A549 (cell line): ENCODE data around the gene HCN2. TPM values are rescaled to one million over a fixed set of nuclear protein-coding genes. Genes with fewer than 3 reads are reported as not detected.
A peak's percentile ranks its signal among the peaks of the same experiment; 100 is the strongest.

Experiments
- ATAC-seq, 2 experiments: fragments of 200-7000 bp in 1 of 2; fragments of >200 bp in 1 of 2; cut with Nextera tagmentation in 1 of 2; cut with Tn5 transposase in 1 of 2; 3 replicates each; pipeline versions ENCODE4 v1.8.0 to v1.9.1; 2018 to 2020; ENCODE audit warnings: mild to moderate bottlenecking in 1 of 2, moderate library complexity in 1 of 2
- CTCF ChIA-PET: fragments of 300-600 bp; sonication (Branson Sonifier 250); formaldehyde crosslinking; extraction: SDS; loops from one replicate; lab custom pipeline; 2021; ENCODE audit warnings: antibody characterized with exemption, inconsistent platforms; lab: Yijun Ruan, JAX
- POLR2A ChIA-PET: fragments of 350-600 bp; formaldehyde crosslinking; extraction: SDS; loops from one replicate; lab custom pipeline; 2021; ENCODE audit warnings: antibody characterized with exemption, inconsistent platforms; lab: Yijun Ruan, JAX
- DNase-seq, 2 experiments: peaks; one replicate each; pipeline versions ENCODE4 v3.0.0 to v3.0.0-alpha.2; 2011 to 2016; ENCODE audit warnings: low read depth in 1 of 2, low spot score in 1 of 2
- FAIRE-seq: peaks from 2 replicates; lab custom pipeline; 2011; peaks lifted over from hg19 to GRCh38; lab: Jason Lieb, UNC
- H3K27ac ChIP-seq, 2 experiments: fragments of >200 bp; sonication (Bioruptor Twin); formaldehyde crosslinking; 3 replicates each; pipeline ENCODE4 v1.5.1; 2016 to 2017
- H3K4me1 ChIP-seq: fragments of >200 bp; sonication (Bioruptor Twin); formaldehyde crosslinking; 3 replicates; pipeline ENCODE4 v1.6.1; 2016
- H3K4me2 ChIP-seq: fragments of >200 bp; sonication (Bioruptor Twin); formaldehyde crosslinking; 3 replicates; pipeline ENCODE4 v1.6.1; 2016
- H3K4me3 ChIP-seq: fragments of >200 bp; sonication (Bioruptor Twin); formaldehyde crosslinking; 3 replicates; pipeline ENCODE4 v1.5.1; 2016
- H3K9me3 ChIP-seq: fragments of >200 bp; sonication (Bioruptor Twin); formaldehyde crosslinking; 3 replicates; pipeline ENCODE4 v1.6.1; 2016
- BCL3 ChIP-seq: fragments of >200 bp; sonication (Bioruptor Twin); formaldehyde crosslinking; IDR thresholded peaks from 3 replicates; pipeline ENCODE4 v1.6.1; 2016
- CBX2 ChIP-seq: fragments of 200-600 bp; sonication (generic); IDR thresholded peaks from 2 replicates; pipeline ENCODE4 v1.6.1; 2016; ENCODE audit warnings: low read depth, mild to moderate bottlenecking, borderline replicate concordance
- CHD2 ChIP-seq: fragments of 150-350 bp; IDR thresholded peaks from 2 replicates; pipeline ENCODE4 v1.6.1; 2014; ENCODE audit warnings: low read length; ENCODE audit not compliant: partially characterized antibody
- CHD4 ChIP-seq: fragments of 200-600 bp; sonication (generic); IDR thresholded peaks from 2 replicates; pipeline ENCODE4 v1.6.1; 2016; ENCODE audit warnings: antibody characterized with exemption, mild to moderate bottlenecking, borderline replicate concordance
- FOSL2 ChIP-seq, 2 experiments: fragments of 450-650 bp in 1 of 2; fragments of >200 bp in 1 of 2; sonication (Bioruptor Twin) in 1 of 2; formaldehyde crosslinking; IDR thresholded peaks; 2 replicates each; pipeline versions ENCODE4 v1.5.0 to v1.6.1; 2016 to 2020; ENCODE audit warnings: mild to moderate bottlenecking in 1 of 2, moderate library complexity in 1 of 2
- FOXS1 ChIP-seq: fragments of 250-450 bp; sonication (Bioruptor Pico); IDR thresholded peaks from 2 replicates; pipeline ENCODE4 v1.5.0; 2020; ENCODE audit warnings: mild to moderate bottlenecking, moderate library complexity
- HEYL ChIP-seq: fragments of 250-450 bp; sonication (Bioruptor Pico); IDR thresholded peaks from 2 replicates; pipeline ENCODE4 v1.8.0; 2021; ENCODE audit warnings: mild to moderate bottlenecking, moderate library complexity
- HOXA7 ChIP-seq: fragments of 250-450 bp; sonication (Bioruptor Pico); IDR thresholded peaks from 2 replicates; pipeline ENCODE4 v1.5.0; 2020; ENCODE audit warnings: mild to moderate bottlenecking, moderate library complexity
- JUN ChIP-seq, 2 experiments: fragments of >200 bp; sonication (Bioruptor Twin); formaldehyde crosslinking; IDR thresholded peaks; 2 replicates in 1 of 2; 3 replicates in 1 of 2; pipeline ENCODE4 v1.6.1; 2016 to 2017
- MAZ ChIP-seq: fragments of 150-350 bp; IDR thresholded peaks from 2 replicates; pipeline ENCODE4 v1.6.1; 2014; ENCODE audit warnings: antibody characterized with exemption, low read depth, low read length, borderline replicate concordance
- MYC ChIP-seq: IDR thresholded peaks from 2 replicates; pipeline ENCODE4 v1.6.1; 2012; ENCODE audit warnings: mild to moderate bottlenecking, inconsistent platforms, low read length, improper control_type of control experiment, borderline replicate concordance
- NR3C1 ChIP-seq: fragments of >200 bp; sonication (Bioruptor Twin); formaldehyde crosslinking; IDR thresholded peaks from 3 replicates; pipeline ENCODE4 v1.6.1; 2017
- POLR2AphosphoS2 ChIP-seq: conservative IDR thresholded peaks from 2 replicates; pipeline ENCODE4 v1.6.1; 2012; ENCODE audit warnings: low read length, improper control_type of control experiment, inconsistent platforms
- RAD21 ChIP-seq, 2 experiments: fragments of >200 bp in 1 of 2; sonication (Bioruptor Twin) in 1 of 2; formaldehyde crosslinking in 1 of 2; IDR thresholded peaks in 1 of 2; conservative IDR thresholded peaks in 1 of 2; 2 replicates in 1 of 2; 3 replicates in 1 of 2; pipeline ENCODE4 v1.6.1; 2012 to 2018; ENCODE audit warnings: inconsistent platforms in 1 of 2
- RARB ChIP-seq: fragments of 250-450 bp; sonication (Bioruptor Pico); IDR thresholded peaks from 2 replicates; pipeline ENCODE4 v1.8.0; 2021; ENCODE audit warnings: mild to moderate bottlenecking, moderate library complexity
- RCOR1 ChIP-seq: fragments of 150-350 bp; IDR thresholded peaks from 2 replicates; pipeline ENCODE4 v1.6.1; 2014; ENCODE audit warnings: antibody characterized with exemption, low read length, low read depth
- RNF2 ChIP-seq: fragments of 200-600 bp; sonication (generic); IDR thresholded peaks from 2 replicates; pipeline ENCODE4 v1.6.1; 2016; ENCODE audit warnings: low read depth, mild to moderate bottlenecking, antibody characterized with exemption, moderate library complexity, borderline replicate concordance
- SMC3 ChIP-seq: fragments of >200 bp; sonication (Bioruptor Twin); formaldehyde crosslinking; IDR thresholded peaks from 3 replicates; pipeline ENCODE4 v1.6.1; 2018; ENCODE audit warnings: inconsistent platforms
- SREBF2 ChIP-seq: fragments of 450-650 bp; IDR thresholded peaks from 2 replicates; pipeline ENCODE4 v1.6.1; 2014; ENCODE audit warnings: mild to moderate bottlenecking, moderate library complexity
- TP53 ChIP-seq: fragments of 250-450 bp; sonication (Bioruptor Pico); IDR thresholded peaks from 2 replicates; pipeline ENCODE4 v1.5.0; 2021; ENCODE audit warnings: mild to moderate bottlenecking, moderate library complexity
- ZC3H11A ChIP-seq: fragments of 450-650 bp; IDR thresholded peaks from 2 replicates; pipeline ENCODE4 v1.6.1; 2014; ENCODE audit warnings: antibody characterized with exemption, mild to moderate bottlenecking
- ZFP36 ChIP-seq: fragments of 450-650 bp; IDR thresholded peaks from 2 replicates; pipeline ENCODE4 v1.6.1; 2014; ENCODE audit warnings: borderline replicate concordance; ENCODE audit not compliant: partially characterized antibody
- WGBS: methylation state at CpG from one replicate; pipeline ENCODE4 v1.1.6; 2017; ENCODE audit errors: missing lambda C conversion rate; 5-methylcytosine and 5-hydroxymethylcytosine counted together
- polyA plus RNA-seq, 4 experiments: library from polyadenylated mRNA; depleted of rRNA in 3 of 4; stranded (reverse); fragments of >200 nt; fragmentation: RNase III in 1 of 4; extraction: RNeasy Plus Mini Kit Qiagen cat#74134 plus additional on column Dnase treatment in 1 of 4; gene quantifications; 2 replicates in 3 of 4; 3 replicates in 1 of 4; pipeline ENCODE4 v1.2.3, GENCODE V29; 2011 to 2017
- TF ChIP-seq, protein P1 (sequence below): fragments of >200 bp; sonication (Bioruptor Twin); formaldehyde crosslinking; IDR thresholded peaks from 3 replicates; pipeline ENCODE4 v1.5.1; 2016
- TF ChIP-seq, protein P2 (sequence below): fragments of 250-450 bp; sonication (Bioruptor Pico); IDR thresholded peaks from 2 replicates; pipeline ENCODE4 v1.5.0; 2021; ENCODE audit warnings: mild to moderate bottlenecking, moderate library complexity, borderline replicate concordance
- TF ChIP-seq, protein P3 (sequence below): fragments of >200 bp; sonication (Bioruptor Twin); formaldehyde crosslinking; IDR thresholded peaks from 2 replicates; pipeline ENCODE4 v1.6.1; 2016

HCN2 gene
- polyA plus RNA-seq, 2 of the 4 experiments (the other 2 are of a cell fraction) = 2.7 to 23.2 TPM

DNA sequence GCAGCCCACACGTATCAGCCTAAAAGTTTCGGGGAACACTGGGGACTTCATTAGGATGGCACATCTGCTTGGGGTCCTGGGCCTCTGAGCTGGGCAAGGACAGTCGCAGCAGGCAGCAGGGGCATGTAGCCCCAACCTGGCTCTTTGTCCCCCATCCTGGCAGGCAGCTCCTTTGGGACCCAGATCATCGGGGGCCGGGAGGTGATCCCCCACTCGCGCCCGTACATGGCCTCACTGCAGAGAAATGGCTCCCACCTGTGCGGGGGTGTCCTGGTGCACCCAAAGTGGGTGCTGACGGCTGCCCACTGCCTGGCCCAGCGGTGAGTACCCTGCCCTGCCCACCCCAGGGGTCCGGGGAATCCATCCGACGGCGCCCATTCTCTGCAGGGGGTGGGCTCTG, 42.6 kb upstream of the HCN2 start:
- FAIRE-seq (no peak), DNase-seq (no peak), ATAC-seq (no peak)
- CTCF ChIA-PET = no interaction called here
- POLR2A ChIA-PET = interaction anchor here (0.7 kb wide), 1 partner anchor 8 kb away, joined by 5 read pairs; no protein-coding TSS in a partner anchor
- no peak overlapping the region for H3K4me3 ChIP-seq
- no peak for TF ChIP-seq MYC
- TF ChIP-seq SREBF2 = no peak
- no peak for TF ChIP-seq POLR2AphosphoS2
- TF ChIP-seq NR3C1 = no peak
- no peak for TF ChIP-seq SMC3
- TF ChIP-seq JUN (IDR thresholded peaks at IDR 0.05) = no peak
- no peak for TF ChIP-seq CHD2
- TF ChIP-seq ZFP36 = no peak
- TF ChIP-seq CBX2 = no peak
- no peak for TF ChIP-seq CHD4
- TF ChIP-seq MAZ = no peak
- TF ChIP-seq, protein P1, sequence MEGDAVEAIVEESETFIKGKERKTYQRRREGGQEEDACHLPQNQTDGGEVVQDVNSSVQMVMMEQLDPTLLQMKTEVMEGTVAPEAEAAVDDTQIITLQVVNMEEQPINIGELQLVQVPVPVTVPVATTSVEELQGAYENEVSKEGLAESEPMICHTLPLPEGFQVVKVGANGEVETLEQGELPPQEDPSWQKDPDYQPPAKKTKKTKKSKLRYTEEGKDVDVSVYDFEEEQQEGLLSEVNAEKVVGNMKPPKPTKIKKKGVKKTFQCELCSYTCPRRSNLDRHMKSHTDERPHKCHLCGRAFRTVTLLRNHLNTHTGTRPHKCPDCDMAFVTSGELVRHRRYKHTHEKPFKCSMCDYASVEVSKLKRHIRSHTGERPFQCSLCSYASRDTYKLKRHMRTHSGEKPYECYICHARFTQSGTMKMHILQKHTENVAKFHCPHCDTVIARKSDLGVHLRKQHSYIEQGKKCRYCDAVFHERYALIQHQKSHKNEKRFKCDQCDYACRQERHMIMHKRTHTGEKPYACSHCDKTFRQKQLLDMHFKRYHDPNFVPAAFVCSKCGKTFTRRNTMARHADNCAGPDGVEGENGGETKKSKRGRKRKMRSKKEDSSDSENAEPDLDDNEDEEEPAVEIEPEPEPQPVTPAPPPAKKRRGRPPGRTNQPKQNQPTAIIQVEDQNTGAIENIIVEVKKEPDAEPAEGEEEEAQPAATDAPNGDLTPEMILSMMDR = no peak
- no peak for TF ChIP-seq FOXS1 (CRISPR knock-in tag)
- no peak for TF ChIP-seq RNF2
- TF ChIP-seq RCOR1 = no peak
- TF ChIP-seq, all 56 proteins: peak for 0
- Histone ChIP-seq H3K9me3 (no peaks in the 10 kb centered on the region), H3K4me1 (peaks cover 10% of the 10 kb centered on the region), H3K27ac (no peak overlapping the region), H3K4me2 (no peak overlapping the region)
- 93% methylated on average over 3 of the region's 15 CpGs for WGBS

DNA sequence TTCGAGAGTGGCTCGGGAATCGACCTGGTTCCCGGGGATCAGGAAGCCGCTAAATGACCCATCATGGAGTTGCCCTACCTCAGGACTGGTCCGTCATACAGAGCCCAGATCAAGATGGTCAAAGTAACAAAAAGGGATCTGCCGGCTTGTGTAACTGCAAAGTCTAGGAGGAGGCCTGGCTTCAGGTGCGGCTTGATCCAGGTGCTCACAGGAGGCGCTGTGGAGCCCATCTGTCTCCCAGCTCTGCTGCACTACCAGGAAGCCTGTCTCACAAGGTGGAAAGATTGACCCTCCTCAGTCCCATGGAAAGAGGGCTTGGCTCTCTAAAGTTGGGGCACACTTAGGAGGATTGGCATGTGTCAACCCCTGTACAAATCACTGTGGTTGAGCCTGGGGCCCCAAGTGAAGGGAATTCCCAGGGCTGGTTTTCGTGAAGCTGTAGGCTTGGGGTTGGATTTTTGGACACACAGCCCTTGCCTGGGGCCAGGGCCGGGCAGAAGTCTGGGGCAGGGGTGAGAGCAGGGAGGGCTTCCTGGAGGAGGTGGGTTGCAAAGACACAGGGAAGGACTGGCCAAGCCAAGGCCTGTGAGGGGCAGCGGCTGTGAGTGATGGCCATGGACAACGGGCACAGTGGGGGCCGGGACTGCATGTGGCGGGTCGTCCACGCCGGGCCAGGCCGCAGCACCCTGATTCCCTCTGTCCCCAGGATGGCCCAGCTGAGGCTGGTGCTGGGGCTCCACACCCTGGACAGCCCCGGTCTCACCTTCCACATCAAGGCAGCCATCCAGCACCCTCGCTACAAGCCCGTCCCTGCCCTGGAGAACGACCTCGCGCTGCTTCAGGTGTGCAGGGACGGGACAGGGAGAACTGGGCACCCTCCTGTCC, 41.6 kb upstream of the HCN2 start:
- DNase-seq (no peak), FAIRE-seq (no peak), ATAC-seq (peak in 1 of 2 experiments; percentile 7; a peak in 1 of 6 replicates)
- Histone ChIP-seq H3K4me2 (no peak overlapping the region), H3K27ac (no peak overlapping the region), H3K4me3 (no peak overlapping the region), H3K9me3 (no peaks in the 10 kb centered on the region), H3K4me1 (peaks cover 10% of the 10 kb centered on the region)
- 86% methylated on average over 12 of the region's 26 CpGs for WGBS
- ChIA-PET POLR2A (no interaction called here), CTCF (no interaction called here)
- TF ChIP-seq BCL3 (no peak), ZFP36 (peak; percentile 75)

DNA sequence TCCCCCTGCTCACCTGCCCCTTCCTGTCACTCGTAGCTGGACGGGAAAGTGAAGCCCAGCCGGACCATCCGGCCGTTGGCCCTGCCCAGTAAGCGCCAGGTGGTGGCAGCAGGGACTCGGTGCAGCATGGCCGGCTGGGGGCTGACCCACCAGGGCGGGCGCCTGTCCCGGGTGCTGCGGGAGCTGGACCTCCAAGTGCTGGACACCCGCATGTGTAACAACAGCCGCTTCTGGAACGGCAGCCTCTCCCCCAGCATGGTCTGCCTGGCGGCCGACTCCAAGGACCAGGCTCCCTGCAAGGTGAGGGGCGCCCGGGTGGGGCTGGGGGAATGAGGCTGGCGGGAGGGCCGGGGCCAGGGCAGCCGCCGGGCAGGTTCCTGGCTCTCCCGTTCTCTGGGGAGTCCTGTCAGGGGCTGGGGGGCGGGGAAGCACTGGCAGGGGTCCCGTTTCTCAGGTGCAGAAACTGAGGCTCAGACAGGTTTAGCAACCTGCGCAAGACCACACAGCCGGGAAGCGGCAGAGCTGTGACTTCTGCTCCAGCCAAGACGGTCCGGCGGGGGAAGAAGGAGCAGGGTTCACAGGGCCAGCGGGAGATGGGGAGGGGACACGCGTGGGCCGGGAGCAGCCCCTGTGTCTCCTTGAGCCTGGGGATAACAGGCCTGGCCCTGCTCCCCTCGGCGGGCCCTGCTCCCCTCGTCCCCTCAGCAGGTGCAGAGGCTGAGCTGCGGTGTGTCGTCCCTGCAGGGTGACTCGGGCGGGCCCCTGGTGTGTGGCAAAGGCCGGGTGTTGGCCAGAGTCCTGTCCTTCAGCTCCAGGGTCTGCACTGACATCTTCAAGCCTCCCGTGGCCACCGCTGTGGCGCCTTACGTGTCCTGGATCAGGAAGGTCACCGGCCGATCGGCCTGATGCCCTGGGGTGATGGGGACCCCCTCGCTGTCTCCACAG, 40.5 kb upstream of the HCN2 start:
- Histone ChIP-seq H3K4me3 (no peak overlapping the region), H3K9me3 (no peaks in the 10 kb centered on the region), H3K4me1 (peaks cover 10% of the 10 kb centered on the region), H3K4me2 (no peak overlapping the region), H3K27ac (no peak overlapping the region)
- POLR2A ChIA-PET = no interaction called here
- no peak for DNase-seq
- WGBS = 93% methylated on average over 15 of the region's 52 CpGs
- CTCF ChIA-PET = no interaction called here
- no peak; a peak in 1 of 6 replicates for ATAC-seq
- no peak for FAIRE-seq
- TF ChIP-seq HOXA7 (CRISPR knock-in tag) (no peak), FOSL2 (IDR thresholded peaks at IDR 0.05) (no peak), FOSL2 (CRISPR knock-in tag; IDR thresholded peaks at IDR 0.05) (no peak), HEYL (CRISPR knock-in tag) (no peak), RAD21 (conservative IDR thresholded peaks at IDR 0.05 in 1 of 2, IDR thresholded peaks at IDR 0.05 in 1 of 2) (no peak), TP53 (CRISPR knock-in tag) (no peak), ZC3H11A (no peak), RARB (no peak)
- TF ChIP-seq, protein P2, sequence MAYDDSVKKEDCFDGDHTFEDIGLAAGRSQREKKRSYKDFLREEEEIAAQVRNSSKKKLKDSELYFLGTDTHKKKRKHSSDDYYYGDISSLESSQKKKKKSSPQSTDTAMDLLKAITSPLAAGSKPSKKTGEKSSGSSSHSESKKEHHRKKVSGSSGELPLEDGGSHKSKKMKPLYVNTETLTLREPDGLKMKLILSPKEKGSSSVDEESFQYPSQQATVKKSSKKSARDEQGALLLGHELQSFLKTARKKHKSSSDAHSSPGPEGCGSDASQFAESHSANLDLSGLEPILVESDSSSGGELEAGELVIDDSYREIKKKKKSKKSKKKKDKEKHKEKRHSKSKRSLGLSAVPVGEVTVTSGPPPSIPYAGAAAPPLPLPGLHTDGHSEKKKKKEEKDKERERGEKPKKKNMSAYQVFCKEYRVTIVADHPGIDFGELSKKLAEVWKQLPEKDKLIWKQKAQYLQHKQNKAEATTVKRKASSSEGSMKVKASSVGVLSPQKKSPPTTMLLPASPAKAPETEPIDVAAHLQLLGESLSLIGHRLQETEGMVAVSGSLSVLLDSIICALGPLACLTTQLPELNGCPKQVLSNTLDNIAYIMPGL = no peak
- TF ChIP-seq, protein P3, sequence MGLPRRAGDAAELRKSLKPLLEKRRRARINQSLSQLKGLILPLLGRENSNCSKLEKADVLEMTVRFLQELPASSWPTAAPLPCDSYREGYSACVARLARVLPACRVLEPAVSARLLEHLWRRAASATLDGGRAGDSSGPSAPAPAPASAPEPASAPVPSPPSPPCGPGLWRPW = no peak
